ENCODE measurements around the gene ARSB.

Gene ARSB

DNA sequence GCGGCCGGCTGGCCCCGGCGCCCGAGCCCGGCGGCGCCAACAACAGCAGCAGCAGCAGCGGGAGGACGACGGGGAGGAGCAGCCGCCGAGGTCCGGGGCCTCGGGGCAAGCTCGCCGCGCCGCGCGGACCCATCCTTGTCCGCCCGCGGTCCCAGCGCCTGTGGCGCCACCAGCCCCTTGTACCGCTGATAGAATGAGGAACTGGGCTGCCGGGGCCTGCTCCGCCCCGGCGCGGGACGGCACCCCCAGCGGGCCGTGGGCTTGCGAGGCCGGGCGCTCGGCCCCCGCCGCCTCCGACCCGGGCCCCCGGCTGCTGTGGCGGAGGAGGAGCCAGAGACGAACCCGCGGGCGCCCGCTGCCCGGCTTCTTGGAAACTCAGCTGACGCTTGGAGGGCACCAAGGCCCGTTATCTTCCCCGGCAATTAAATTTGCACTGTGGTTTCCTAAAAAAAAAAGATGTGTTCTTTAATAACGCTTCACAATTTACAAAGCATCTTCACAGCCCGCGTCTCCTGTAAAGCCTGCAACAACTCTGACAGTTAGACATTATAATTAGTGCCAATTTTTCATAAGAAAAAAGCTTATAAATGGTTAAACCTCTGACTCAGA, at the start of gene ARSB:
Gene ARSB (minus strand): TSS at position 195 of the 609 bp plus-strand sequence. CDS start 62 bp downstream, at position 133.
- peak in 1 of 2 experiments; percentile 48 for DNase-seq

DNA sequence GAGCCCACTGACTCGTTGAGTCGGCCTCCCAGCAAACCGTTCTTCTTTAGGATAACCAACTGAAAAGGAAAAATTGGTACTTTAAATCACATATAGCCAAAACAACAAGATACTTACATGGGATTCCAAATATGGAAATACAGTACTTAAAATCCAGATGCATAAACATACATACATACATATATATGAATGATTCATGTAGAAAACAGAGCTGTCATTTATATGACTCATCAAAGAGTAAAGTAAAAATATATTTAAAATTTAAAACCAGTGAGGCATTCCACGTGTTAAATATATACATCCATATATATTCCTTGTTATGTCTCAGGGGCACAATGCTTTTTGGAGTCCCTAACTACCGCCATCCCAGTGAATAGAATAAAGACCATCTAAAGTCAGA, 47.7 kb upstream of the ARSB start:
- DNase-seq = no peak

DNA sequence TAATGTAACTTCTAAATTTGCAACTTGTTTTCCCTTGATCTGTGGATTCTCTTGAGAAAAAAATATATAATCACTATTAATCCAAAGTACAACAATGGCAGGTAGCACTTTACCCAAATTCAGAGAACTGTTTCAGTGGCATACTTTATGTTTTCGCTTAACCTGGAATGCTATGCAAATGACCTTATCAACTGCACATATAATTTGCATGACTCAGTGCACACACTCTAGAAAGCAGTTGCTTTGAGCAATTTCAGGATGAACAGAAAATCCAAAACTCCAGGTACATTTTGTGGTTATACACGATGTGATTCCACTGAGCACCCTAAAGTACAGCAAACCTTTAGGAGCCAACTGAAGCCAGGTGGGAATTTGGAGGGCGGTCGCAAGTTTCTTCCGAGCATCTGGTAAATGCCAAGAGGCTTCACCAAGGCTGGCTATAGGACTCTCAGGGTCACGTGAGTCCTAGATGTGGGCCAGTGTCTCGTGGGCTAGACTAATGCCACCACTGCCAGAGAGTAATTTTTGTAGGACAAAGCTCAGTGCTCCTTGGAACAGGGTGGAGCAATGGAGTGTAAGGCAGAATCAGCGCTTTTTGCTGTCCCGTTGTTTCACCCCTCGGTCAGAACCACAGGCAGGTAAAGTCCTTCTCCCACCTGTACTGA, 47.1 kb upstream of the ARSB start:
- DNase-seq = no peak

GRCh38 chr5:79031485-79031867, 46.4 kb upstream of the ARSB start:
- no peak for DNase-seq

GRCh38 chr5:79030663-79031484, 45.8 kb upstream of the ARSB start:
- DNase-seq = no peak

DNA sequence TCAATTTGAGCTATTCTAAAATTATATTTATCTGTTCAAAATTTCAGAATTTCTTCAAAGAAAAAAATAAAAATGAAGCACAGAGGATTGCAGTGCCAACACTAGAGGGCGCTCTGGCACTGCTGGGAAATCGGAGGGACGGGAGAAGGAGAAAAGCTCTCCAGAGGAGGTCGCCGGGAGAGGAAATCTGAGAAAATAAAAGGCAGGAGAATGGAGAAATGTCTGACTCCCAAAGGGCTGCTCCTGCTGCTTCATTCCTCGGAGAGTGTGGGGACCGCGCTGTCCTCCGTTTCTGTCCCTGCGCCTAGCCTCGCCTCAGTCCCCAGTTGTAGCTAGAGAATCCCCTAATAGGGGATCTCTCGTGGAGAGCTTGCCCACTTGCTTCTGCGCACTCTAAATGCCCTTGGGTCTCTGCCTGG, 40.0 kb upstream of the ARSB start:
- DNase-seq = peak; percentile 37 to 61

GRCh38 chr5:79023947-79024346, 38.8 kb upstream of the ARSB start:
- no peak for DNase-seq

- no peak for DNase-seq
These were observed 38.2 kb upstream of the ARSB start for GRCh38 chr5:79023348-79023747.

- peak in 1 of 2 experiments; percentile 73 for DNase-seq
These were observed 37.7 kb upstream of the ARSB start for GRCh38 chr5:79022771-79023170.

DNA sequence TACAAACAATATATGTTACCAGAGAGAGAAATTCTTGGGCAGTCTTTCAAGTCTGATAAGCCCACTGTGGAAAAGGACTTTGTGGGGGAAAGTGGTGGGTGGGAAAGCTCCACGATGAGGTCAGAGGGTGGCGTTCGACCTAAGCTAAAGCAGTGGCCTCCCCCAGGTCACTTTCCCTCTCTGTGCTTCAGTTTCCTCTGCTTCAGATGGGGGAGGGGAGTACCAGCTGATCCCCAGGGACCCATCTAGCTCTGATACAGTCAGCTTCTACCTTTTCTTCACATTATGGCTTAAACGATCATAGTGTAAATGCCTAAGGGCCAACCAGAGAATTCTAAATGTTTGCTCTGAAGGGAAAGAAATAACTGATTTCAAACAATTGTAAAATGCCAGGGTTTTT, 36.6 kb upstream of the ARSB start:
- DNase-seq = peak in 1 of 2 experiments; percentile 48

GRCh38 chr5:79020861-79021561, 35.9 kb upstream of the ARSB start:
- DNase-seq = peak; percentile 64 to 78

DNA sequence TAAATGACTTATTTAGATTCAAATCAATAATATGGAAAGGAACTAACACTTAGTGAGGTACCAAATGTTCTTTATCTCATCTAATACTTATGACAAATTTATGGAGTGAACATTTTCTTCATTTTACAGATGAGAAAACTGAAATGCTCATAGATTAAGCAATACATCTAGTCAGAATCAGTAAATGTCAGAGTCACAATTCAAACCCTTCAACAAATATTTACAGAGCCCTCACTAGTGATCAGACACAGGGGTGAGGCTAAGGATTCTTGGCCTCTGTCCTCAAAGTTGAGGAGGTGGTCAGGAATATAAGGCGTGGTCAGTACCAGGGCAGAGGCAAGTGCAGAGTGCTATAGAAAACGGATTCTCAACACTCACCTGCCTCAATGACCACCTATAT, 29.5 kb upstream of the ARSB start:
- DNase-seq = no peak

DNA sequence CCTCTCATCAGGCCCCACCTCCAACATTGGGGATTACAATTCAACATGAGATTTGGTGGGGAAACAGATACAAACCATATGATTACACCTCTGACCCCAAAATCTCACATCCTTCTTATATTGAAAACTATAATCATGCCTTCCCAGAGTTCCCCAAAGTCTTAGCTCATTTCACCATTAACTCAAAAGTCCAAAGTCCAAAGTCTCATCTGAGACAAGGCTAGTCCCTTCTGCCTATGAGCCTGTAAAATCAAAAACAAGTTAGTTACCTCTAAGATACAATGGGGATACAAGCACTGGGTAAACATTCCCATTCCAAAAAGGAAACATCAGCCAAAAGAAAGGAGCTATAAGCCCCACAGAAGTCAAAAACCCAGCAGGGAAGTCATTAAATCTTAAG, 26.8 kb upstream of the ARSB start:
- no peak for DNase-seq

- DNase-seq = no peak
These were observed 26.2 kb upstream of the ARSB start for GRCh38 chr5:79011219-79011836.

- DNase-seq = no peak
These were observed 23.3 kb upstream of the ARSB start for GRCh38 chr5:79008362-79008761.

GRCh38 chr5:79007872-79008271, 22.8 kb upstream of the ARSB start:
- no peak for DNase-seq

DNA sequence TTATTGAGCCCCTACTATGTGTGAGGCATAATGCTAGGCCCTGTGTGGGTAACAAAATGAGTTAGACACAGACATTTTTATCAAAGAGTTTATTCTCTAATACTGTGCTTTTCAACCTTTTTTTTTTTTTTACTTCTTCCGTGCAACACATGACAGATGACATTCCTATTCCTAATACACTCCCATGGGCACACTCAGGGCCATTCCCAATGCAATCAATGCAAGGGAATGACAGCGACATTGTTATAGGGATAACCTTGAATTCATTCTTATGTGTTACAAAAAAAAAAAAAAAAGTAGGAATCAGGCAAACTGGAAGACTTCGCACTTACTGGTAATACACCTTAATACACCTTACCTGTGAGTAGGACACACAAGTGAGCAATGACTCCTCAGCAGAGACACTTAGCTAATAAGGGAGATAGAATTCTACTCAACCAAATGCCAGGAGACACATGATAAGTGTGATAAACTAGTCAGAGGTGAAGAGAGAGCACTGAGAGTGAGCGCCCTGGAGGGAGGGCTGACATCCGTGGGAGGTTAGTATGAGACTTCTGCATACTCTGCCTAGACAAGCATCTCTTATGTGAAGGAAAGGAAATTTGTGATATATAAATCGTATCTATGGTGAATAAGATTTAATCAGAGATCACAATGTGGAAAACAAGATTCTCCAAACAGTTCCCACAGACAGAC, 21.0 kb upstream of the ARSB start:
- DNase-seq = no peak

DNA sequence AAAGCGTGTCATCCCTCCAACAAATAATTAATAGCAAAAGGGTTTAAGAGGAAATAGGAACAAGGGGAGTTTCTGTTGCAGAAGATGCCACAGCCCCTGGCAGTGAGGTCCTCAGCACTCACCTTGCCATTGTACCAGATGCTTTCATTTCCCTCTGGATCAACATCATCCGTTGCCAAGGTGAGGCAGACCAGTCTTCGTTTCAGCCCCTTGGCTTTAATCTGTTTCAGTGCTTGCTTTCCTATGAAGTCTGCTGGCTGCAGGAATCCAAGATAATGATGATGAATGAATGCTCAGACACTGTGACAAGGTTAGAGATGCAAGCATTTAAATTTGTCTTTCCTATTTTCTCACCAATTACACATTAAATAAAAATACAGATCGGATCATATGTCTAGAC, 20.0 kb upstream of the ARSB start:
- DNase-seq = no peak

DNA sequence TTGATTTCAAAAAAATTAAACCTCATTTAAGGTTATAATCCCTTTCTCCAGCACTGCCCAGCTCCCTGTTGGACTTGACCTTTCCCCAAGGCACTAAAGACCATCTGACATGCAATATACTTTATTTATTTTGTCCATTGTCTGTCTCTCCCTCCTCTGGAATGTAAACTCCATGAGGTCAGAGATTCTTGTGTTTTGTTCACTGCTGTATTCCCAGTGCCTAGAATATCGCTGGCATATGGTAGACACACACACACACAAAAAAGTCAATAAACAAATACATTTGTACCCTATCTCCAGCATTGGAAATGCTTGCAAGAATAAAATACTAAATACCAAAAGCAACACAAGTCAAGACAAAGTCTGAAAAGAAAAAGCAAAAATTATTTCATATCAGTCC, 17.3 kb upstream of the ARSB start:
- DNase-seq = no peak

DNA sequence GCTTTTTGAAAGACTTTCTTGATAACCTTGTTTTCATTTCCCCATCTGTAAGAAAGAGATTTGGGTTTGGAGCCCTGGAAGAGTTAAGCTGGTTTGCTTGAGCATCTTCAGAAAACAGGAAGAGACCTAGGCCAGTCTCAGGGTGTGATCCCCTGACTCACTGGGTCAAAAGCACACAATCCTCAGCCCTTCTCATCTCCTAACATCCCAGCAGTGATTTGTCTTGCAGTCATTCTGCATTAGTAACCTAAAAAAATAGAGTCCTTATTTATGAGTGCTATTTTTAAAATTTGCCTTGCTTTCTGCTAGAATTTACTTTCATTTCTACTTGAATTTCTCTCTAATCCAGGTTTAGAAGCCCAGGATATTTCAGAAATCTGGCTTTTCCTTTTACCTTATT, 16.4 kb upstream of the ARSB start:
- no peak for DNase-seq

DNA sequence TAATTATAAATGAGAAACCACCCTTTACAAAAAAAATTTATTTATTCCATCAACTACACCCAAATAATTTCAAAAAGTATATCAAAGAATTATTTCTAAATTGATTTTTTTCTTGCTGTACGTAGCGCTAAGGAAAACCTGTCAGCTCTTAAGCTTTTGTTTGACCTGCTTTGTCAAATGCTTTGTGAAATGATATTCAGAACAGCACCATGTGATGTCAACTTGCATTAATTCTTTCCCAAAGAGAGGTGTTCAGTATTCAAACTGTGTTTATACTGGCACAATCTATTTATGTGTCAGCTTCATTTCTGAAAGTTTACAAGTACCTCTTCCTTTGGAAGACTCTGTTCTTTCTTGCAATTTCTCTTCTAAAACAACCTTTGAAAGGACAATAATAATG, 12.0 kb upstream of the ARSB start:
- no peak for DNase-seq

DNA sequence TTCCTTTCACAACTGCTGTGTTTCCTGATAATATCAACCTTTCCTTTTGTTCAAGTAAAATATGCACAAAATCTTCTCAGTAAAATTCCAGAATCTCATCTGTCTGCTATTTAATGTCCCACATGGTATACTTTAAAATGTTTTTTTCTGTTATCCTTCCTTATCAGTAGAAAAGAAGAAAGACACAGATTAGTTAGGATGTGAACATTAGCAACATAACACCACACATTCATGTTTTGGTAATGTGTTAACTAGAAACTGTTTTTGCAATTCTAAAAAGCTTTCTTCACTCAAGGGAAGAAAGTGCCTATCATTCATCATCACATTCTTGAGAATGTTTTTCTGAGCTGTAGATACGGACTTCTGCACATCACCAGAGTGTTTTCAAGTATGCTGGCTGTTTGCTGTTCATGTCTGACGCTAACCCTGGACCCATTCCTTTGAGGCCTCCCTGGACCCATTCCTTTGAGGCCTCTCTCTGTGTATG, 10.5 kb upstream of the ARSB start:
- DNase-seq = no peak
